ENCODE measurements around the gene HIP1.
"Not testable (repeated sequence)": the region's sequence is repeated elsewhere in the genome, so short reads cannot be mapped to it uniquely, and the experiment has no call there.

The HIP1 gene

GRCh38 chr7:75485355-75485978 lies 253.3 kb downstream of the HIP1 start:
- not testable (repeated sequence) for DNase-seq

Measured in NCI-H1417 treated with DMSO at 0.1 percent for 48 hours (cell line).